Fibroblast of lung (primary cell): Measurements from ENCODE around the gene WNT9A. TPM values are rescaled to one million over a fixed set of nuclear protein-coding genes. Genes with fewer than 3 reads are reported as not detected.
"Not testable (repeated sequence)": the region's sequence is repeated elsewhere in the genome, so short reads cannot be mapped to it uniquely, and the experiment has no call there.

ENCODE experiments used
- DNase-seq, 2 donors: peaks; one replicate each; pipeline versions ENCODE4 v3.0.0 to v3.0.0-alpha.2; 2010; ENCODE audit warnings: low read depth in 2 of 2
- H2AFZ ChIP-seq: 2 replicates; pipeline ENCODE4 v1.5.1; 2012; ENCODE audit warnings: low read length, control low read depth, inconsistent platforms
- H3K27ac ChIP-seq: 2 replicates; pipeline ENCODE4 v1.5.1; 2011; ENCODE audit warnings: low read length, control low read depth; ENCODE audit not compliant: insufficient read depth
- H3K27me3 ChIP-seq: 2 replicates; pipeline ENCODE4 v1.5.1; 2011; ENCODE audit warnings: mild to moderate bottlenecking, low read length; ENCODE audit not compliant: control insufficient read depth, insufficient read depth
- H3K36me3 ChIP-seq: 2 replicates; pipeline ENCODE4 v1.5.1; 2011; ENCODE audit warnings: low read length; ENCODE audit not compliant: control insufficient read depth, insufficient read depth
- H3K4me1 ChIP-seq: 2 replicates; pipeline ENCODE4 v1.5.1; 2011; ENCODE audit warnings: low read length; ENCODE audit not compliant: control insufficient read depth, insufficient read depth; ENCODE audit errors: extremely low read depth
- H3K4me2 ChIP-seq: 2 replicates; pipeline ENCODE4 v1.5.1; 2011; ENCODE audit warnings: low read length, control low read depth; ENCODE audit not compliant: insufficient read depth; ENCODE audit errors: extremely low read depth
- H3K4me3 ChIP-seq, 4 experiments: fragments of 200-600 bp in 1 of 4; sonication (generic) in 1 of 4; replicated peaks in 1 of 4; 2 replicates each; pipeline ENCODE4 v1.5.1; 2011 to 2016; ENCODE audit warnings: low read length in 4 of 4, low read depth in 3 of 4, mild to moderate bottlenecking in 3 of 4, control low read depth in 2 of 4, inconsistent platforms in 1 of 4, mixed read lengths in 1 of 4; ENCODE audit not compliant: insufficient read depth in 1 of 4; ENCODE audit errors: control extremely low read depth in 1 of 4
- H3K79me2 ChIP-seq: 2 replicates; pipeline ENCODE4 v1.5.1; 2012; ENCODE audit warnings: mild to moderate bottlenecking, low read length, inconsistent platforms; ENCODE audit not compliant: control insufficient read depth, insufficient read depth
- H3K9ac ChIP-seq: 2 replicates; pipeline ENCODE4 v1.5.1; 2011; ENCODE audit warnings: mild to moderate bottlenecking, low read length, control low read depth; ENCODE audit not compliant: insufficient read depth
- H3K9me3 ChIP-seq: 2 replicates; pipeline ENCODE4 v1.5.1; 2012; ENCODE audit warnings: low read depth, low read length; ENCODE audit not compliant: control insufficient read depth, insufficient read depth
- H4K20me1 ChIP-seq: 2 replicates; pipeline ENCODE4 v1.5.1; 2011; ENCODE audit warnings: low read length; ENCODE audit not compliant: control insufficient read depth, insufficient read depth; ENCODE audit errors: extremely low read depth
- polyA plus RNA-seq, 2 donors: library from polyadenylated mRNA; depleted of rRNA in 1 of 2; stranded (reverse) in 1 of 2; unstranded in 1 of 2; fragments of >200 nt; gene quantifications; 2 replicates each; pipeline ENCODE4 v1.2.1, GENCODE V29; 2011 to 2012; ENCODE audit warnings: missing spikeins in 1 of 2
- total RNA-seq: library from RNA; depleted of rRNA; stranded (reverse); fragments of >200 nt; gene quantifications from 2 replicates; pipeline ENCODE4 v1.2.1, GENCODE V29; 2014

Gene WNT9A
- total and polyA plus RNA-seq, 2 donors (not counting 1 experiment from before 2014, with no cell fraction given), result 1.0 to 5.3 TPM

- not testable (repeated sequence) for H3K79me2 ChIP-seq, H3K4me3 ChIP-seq, H2AFZ ChIP-seq, DNase-seq, H3K4me1 ChIP-seq, H3K4me2 ChIP-seq, H3K27ac ChIP-seq, H3K9ac ChIP-seq, H3K9me3 ChIP-seq, H3K27me3 ChIP-seq, H4K20me1 ChIP-seq, H3K36me3 ChIP-seq
Measured at GRCh38 chr1:227972283-227972679, 24.5 kb upstream of the WNT9A start.

- H4K20me1 ChIP-seq, H3K4me1 ChIP-seq, H3K4me2 ChIP-seq, H3K9me3 ChIP-seq, H3K4me3 ChIP-seq, H3K27ac ChIP-seq, H3K9ac ChIP-seq, DNase-seq, H3K36me3 ChIP-seq, H3K27me3 ChIP-seq, H2AFZ ChIP-seq, H3K79me2 ChIP-seq: not testable (repeated sequence)
Measured at GRCh38 chr1:227971643-227972282, 24.0 kb upstream of the WNT9A start.

GRCh38 chr1:227971216-227971615, 23.5 kb upstream of the WNT9A start:
- H3K36me3 ChIP-seq, H3K27ac ChIP-seq, H2AFZ ChIP-seq, H3K27me3 ChIP-seq, H3K4me3 ChIP-seq, H3K9me3 ChIP-seq, H3K4me1 ChIP-seq, DNase-seq, H3K4me2 ChIP-seq, H4K20me1 ChIP-seq, H3K79me2 ChIP-seq, H3K9ac ChIP-seq: not testable (repeated sequence)

GRCh38 chr1:227970076-227970995, 22.6 kb upstream of the WNT9A start:
- not testable (repeated sequence) for H3K4me3 ChIP-seq, H3K4me1 ChIP-seq, H3K36me3 ChIP-seq, H3K9me3 ChIP-seq, H3K4me2 ChIP-seq, H2AFZ ChIP-seq, H3K79me2 ChIP-seq, H3K27ac ChIP-seq, H4K20me1 ChIP-seq, H3K9ac ChIP-seq, H3K27me3 ChIP-seq, DNase-seq

- not testable (repeated sequence) for H3K4me1 ChIP-seq, H3K9ac ChIP-seq, H3K4me2 ChIP-seq, H4K20me1 ChIP-seq, H3K4me3 ChIP-seq, H3K9me3 ChIP-seq, H2AFZ ChIP-seq, H3K79me2 ChIP-seq, H3K27me3 ChIP-seq, DNase-seq, H3K27ac ChIP-seq, H3K36me3 ChIP-seq
Measured at GRCh38 chr1:227967815-227968214, 20.1 kb upstream of the WNT9A start.
